ENCODE data around the gene CCDC82.

- TF ChIP-seq CTCF (IDR thresholded peaks at IDR 0.05; ENCODE audit: insufficient read depth, low read depth, low read length) (no peak), EZH2 (IDR thresholded peaks at IDR 0.05; ENCODE audit: insufficient read depth, low read length) (no peak)
These were observed 31.4 kb downstream of the CCDC82 start for GRCh38 chr11:96358321-96358720.
